ENCODE data around the gene TGM6.

The TGM6 gene

GRCh38 chr20:2333821-2334220 is 46.9 kb upstream of the TGM6 start:
- no peak for TF ChIP-seq EGR1 (IDR thresholded peaks at IDR 0.05)
- no peak for TF ChIP-seq ZBTB7A (IDR thresholded peaks at IDR 0.05; ENCODE audit: low read depth)
- no peak for TF ChIP-seq CREB1 (IDR thresholded peaks at IDR 0.05; ENCODE audit: low read depth)
- TF ChIP-seq, protein P1, sequence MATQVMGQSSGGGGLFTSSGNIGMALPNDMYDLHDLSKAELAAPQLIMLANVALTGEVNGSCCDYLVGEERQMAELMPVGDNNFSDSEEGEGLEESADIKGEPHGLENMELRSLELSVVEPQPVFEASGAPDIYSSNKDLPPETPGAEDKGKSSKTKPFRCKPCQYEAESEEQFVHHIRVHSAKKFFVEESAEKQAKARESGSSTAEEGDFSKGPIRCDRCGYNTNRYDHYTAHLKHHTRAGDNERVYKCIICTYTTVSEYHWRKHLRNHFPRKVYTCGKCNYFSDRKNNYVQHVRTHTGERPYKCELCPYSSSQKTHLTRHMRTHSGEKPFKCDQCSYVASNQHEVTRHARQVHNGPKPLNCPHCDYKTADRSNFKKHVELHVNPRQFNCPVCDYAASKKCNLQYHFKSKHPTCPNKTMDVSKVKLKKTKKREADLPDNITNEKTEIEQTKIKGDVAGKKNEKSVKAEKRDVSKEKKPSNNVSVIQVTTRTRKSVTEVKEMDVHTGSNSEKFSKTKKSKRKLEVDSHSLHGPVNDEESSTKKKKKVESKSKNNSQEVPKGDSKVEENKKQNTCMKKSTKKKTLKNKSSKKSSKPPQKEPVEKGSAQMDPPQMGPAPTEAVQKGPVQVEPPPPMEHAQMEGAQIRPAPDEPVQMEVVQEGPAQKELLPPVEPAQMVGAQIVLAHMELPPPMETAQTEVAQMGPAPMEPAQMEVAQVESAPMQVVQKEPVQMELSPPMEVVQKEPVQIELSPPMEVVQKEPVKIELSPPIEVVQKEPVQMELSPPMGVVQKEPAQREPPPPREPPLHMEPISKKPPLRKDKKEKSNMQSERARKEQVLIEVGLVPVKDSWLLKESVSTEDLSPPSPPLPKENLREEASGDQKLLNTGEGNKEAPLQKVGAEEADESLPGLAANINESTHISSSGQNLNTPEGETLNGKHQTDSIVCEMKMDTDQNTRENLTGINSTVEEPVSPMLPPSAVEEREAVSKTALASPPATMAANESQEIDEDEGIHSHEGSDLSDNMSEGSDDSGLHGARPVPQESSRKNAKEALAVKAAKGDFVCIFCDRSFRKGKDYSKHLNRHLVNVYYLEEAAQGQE (IDR thresholded peaks at IDR 0.05; ENCODE audit: low read depth) = no peak
- no peak for TF ChIP-seq MAX (IDR thresholded peaks at IDR 0.05)
- TF ChIP-seq CEBPB (IDR thresholded peaks at IDR 0.05) = no peak
- TF ChIP-seq TEAD4 (IDR thresholded peaks at IDR 0.05) = no peak
- TF ChIP-seq YY1 (IDR thresholded peaks at IDR 0.05; ENCODE audit: low read depth) = no peak
- no peak for TF ChIP-seq NFIC (IDR thresholded peaks at IDR 0.05)

- TF ChIP-seq NFIC (IDR thresholded peaks at IDR 0.05) = no peak
- TF ChIP-seq TEAD4 (IDR thresholded peaks at IDR 0.05) = no peak
- TF ChIP-seq EGR1 (IDR thresholded peaks at IDR 0.05) = no peak
- TF ChIP-seq ZBTB7A (IDR thresholded peaks at IDR 0.05; ENCODE audit: low read depth) = no peak
- no peak for TF ChIP-seq TCF12 (IDR thresholded peaks at IDR 0.05; ENCODE audit: low read depth)
- TF ChIP-seq MAX (IDR thresholded peaks at IDR 0.05) = no peak
- no peak for TF ChIP-seq CREB1 (IDR thresholded peaks at IDR 0.05; ENCODE audit: low read depth)
- no peak for TF ChIP-seq CEBPB (IDR thresholded peaks at IDR 0.05)
- TF ChIP-seq TAF1 (IDR thresholded peaks at IDR 0.05; ENCODE audit: low read depth) = no peak
- TF ChIP-seq RAD21 (IDR thresholded peaks at IDR 0.05; ENCODE audit: low read depth) = no peak
- TF ChIP-seq YY1 (IDR thresholded peaks at IDR 0.05; ENCODE audit: low read depth) = no peak
- TF ChIP-seq, protein P2, sequence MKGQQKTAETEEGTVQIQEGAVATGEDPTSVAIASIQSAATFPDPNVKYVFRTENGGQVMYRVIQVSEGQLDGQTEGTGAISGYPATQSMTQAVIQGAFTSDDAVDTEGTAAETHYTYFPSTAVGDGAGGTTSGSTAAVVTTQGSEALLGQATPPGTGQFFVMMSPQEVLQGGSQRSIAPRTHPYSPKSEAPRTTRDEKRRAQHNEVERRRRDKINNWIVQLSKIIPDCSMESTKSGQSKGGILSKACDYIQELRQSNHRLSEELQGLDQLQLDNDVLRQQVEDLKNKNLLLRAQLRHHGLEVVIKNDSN (IDR thresholded peaks at IDR 0.05) = no peak
- no peak for TF ChIP-seq EP300 (IDR thresholded peaks at IDR 0.05; ENCODE audit: borderline replicate concordance)
- TF ChIP-seq, protein P1 (IDR thresholded peaks at IDR 0.05; ENCODE audit: low read depth) = no peak
- TF ChIP-seq FOXM1 (IDR thresholded peaks at IDR 0.05; ENCODE audit: borderline replicate concordance, low read depth) = no peak
Observed at GRCh38 chr20:2335096-2335870, 45.4 kb upstream of the TGM6 start.

DNA sequence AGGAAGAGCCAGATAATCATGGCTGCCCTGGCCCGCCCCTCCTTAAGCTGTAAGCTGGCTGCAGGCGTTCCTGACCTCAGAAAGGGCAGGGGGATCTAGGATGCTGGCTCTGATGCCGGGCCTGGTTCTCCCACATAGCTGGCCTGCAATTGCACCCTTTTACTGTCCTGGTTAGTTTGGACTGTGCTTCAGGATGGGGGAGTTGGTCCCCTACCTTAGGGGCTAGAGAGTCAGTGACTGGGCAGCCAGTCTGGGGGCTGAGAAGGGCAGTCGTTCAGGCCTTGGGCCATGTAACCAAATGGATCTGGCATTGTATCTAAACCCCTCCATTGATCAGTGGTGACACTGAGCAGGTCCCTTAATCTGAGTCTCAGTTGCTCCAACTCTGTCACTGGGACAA is 44.2 kb upstream of the TGM6 start:
- TF ChIP-seq CEBPB (IDR thresholded peaks at IDR 0.05) (no peak), CREB1 (IDR thresholded peaks at IDR 0.05; ENCODE audit: low read depth) (no peak), FOXM1 (IDR thresholded peaks at IDR 0.05; ENCODE audit: borderline replicate concordance, low read depth) (no peak), EGR1 (IDR thresholded peaks at IDR 0.05) (no peak), TEAD4 (IDR thresholded peaks at IDR 0.05) (no peak), RAD21 (IDR thresholded peaks at IDR 0.05; ENCODE audit: low read depth) (no peak), EP300 (IDR thresholded peaks at IDR 0.05; ENCODE audit: borderline replicate concordance) (no peak), TCF12 (IDR thresholded peaks at IDR 0.05; ENCODE audit: low read depth) (no peak), NFIC (IDR thresholded peaks at IDR 0.05) (no peak), TAF1 (IDR thresholded peaks at IDR 0.05; ENCODE audit: low read depth) (no peak), ZBTB7A (IDR thresholded peaks at IDR 0.05; ENCODE audit: low read depth) (no peak), YY1 (IDR thresholded peaks at IDR 0.05; ENCODE audit: low read depth) (no peak), MAX (IDR thresholded peaks at IDR 0.05) (no peak)
- TF ChIP-seq, protein P1 (IDR thresholded peaks at IDR 0.05; ENCODE audit: low read depth) = no peak
- TF ChIP-seq, protein P2 (IDR thresholded peaks at IDR 0.05) = no peak

DNA sequence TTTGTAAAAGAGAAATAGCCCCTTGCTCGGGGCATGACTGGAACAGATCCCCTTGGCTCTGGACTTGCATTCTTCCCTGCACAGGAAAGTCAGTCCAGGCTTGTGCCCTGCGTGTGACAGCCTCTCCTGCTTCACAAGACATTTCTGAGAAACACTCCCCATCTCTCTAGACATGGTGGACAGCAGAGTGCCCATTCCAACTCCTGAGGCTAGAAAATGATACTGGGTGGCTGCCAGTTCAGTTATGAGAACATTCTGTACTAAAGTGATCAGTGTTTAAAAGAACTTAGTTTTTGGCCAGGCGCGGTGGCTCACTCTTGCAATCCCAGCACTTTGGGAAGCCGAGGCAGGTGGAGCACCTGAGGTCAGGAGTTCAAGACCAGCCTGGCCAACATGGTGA is 43.6 kb upstream of the TGM6 start:
- TF ChIP-seq EP300 (IDR thresholded peaks at IDR 0.05; ENCODE audit: borderline replicate concordance) (no peak), ZBTB7A (IDR thresholded peaks at IDR 0.05; ENCODE audit: low read depth) (no peak), TEAD4 (IDR thresholded peaks at IDR 0.05) (no peak), MAX (IDR thresholded peaks at IDR 0.05) (no peak), NFIC (IDR thresholded peaks at IDR 0.05) (no peak), TCF12 (IDR thresholded peaks at IDR 0.05; ENCODE audit: low read depth) (no peak), RAD21 (IDR thresholded peaks at IDR 0.05; ENCODE audit: low read depth) (no peak), EGR1 (IDR thresholded peaks at IDR 0.05) (no peak), FOXM1 (IDR thresholded peaks at IDR 0.05; ENCODE audit: borderline replicate concordance, low read depth) (no peak), YY1 (IDR thresholded peaks at IDR 0.05; ENCODE audit: low read depth) (no peak), CEBPB (IDR thresholded peaks at IDR 0.05) (no peak), CREB1 (IDR thresholded peaks at IDR 0.05; ENCODE audit: low read depth) (no peak), TAF1 (IDR thresholded peaks at IDR 0.05; ENCODE audit: low read depth) (no peak)
- TF ChIP-seq, protein P1 (IDR thresholded peaks at IDR 0.05; ENCODE audit: low read depth) = no peak
- TF ChIP-seq, protein P2 (IDR thresholded peaks at IDR 0.05) = no peak
